HG02884 (cell line): Measurements from ENCODE around the gene NANOS3.
"Not testable (repeated sequence)": the region's sequence is repeated elsewhere in the genome, so short reads cannot be mapped to it uniquely, and the experiment has no call there.

Experiments used
- ATAC-seq: cut with Tn5 transposase; IDR thresholded peaks from one replicate; pipeline ENCODE4 v1.9.1; 2021; ENCODE audit warnings: mild to moderate bottlenecking, moderate library complexity; ENCODE audit not compliant: unreplicated experiment

NANOS3 gene

DNA sequence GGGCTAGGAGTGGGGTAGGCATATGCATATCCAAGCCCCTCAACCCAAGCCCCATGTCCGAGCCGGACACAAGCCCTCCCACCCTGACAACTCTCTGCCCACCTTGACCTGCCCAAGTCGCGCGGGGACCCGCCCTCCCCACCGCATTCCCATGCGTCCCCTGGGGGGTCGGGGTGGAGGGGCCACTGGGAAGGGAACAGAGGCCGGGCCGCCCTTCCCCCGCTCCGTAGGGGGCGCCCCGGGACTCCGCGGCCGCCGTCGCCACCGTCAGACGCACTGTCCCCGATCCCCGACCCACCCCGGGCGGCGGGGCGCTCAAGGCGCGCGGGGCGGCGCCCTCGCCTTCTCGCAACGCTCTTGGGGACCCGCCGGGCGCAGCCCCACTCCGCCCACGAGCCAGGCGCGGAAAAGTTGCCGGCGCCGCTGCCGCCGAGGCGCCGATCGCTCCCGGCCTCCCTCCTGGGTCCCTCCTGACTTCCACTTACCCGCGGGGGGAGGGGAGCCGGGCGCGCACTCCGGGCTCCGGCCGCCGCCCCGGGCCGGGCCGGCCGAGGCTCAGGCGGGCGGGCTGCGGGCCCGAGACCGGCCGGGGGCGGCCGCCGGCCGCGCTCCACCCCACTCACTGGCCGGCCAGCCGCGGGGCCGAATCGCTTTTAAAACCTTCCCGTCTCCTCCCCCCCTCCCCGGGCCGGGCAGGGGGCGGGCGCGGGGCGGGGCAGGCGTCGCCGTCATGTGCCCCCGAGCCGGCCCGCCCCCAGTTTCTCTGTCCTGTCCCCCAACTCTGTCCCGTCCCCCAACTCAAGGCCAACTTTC lies 34.4 kb upstream of the NANOS3 start:
- ATAC-seq = no peak

DNA sequence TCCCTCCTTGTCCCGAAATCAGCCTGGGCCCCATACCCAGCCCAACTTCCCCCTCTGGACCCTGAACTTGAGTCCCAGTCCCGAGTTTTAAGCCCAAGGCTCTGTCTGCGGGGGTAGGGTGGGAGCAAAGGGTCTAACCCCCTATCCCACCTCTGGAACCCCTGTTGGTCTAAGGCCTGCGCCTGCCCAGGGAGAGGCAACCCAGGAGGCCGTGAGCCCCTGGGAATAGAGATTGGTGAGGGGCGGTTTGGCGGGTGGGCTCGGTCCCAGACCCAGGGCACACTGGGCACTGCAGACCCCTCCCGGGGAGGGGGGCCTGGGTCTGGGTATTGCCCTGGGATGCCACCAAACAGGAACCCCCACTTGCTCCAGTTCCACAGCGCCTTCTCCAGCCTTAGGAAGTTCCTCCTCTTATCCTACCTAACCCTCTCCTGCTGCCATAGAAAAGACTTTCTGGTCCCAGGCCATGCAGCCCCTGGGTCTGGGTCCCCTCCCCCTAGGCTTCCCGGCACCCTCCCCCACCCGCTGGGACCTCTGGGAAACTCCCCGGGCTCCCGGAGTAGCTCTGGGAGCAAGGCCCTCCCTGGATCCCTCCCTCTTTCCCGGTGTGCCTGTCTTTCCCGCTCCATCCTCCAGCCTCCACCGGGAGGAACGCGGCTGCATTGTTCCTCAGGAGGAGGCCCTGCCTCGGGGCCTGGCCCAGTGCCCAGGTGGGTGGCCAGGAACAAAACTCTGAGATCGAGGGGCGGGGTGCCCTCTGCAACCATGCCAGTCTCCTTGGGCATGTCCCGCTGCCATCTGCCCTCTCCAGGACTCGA lies 33.6 kb upstream of the NANOS3 start:
- no peak for ATAC-seq

DNA sequence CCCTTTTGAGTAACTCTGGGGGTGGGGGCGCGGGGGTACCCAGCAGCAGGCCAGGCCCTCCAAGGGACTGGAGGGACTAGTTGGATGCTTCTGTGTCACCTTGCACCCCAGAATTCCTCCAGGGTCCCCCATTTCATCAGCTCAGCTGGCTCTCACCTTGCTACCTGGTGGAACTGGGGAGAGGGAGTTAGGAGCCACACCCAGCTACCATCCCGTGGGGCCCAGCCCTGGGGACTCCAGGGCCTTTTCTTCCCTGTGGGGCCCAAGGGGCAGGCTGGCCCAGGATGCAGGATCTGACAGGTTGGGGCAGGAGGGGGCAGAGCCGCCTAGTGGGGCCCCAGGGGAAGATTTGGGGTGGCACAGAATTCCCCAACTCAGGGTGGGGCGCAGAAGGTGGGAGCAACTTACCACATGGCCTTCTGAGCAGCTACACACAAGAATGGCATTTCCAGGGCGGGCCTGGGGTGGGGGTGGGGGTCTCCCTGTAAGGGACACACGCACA lies 32.8 kb upstream of the NANOS3 start:
- ATAC-seq = no peak

DNA sequence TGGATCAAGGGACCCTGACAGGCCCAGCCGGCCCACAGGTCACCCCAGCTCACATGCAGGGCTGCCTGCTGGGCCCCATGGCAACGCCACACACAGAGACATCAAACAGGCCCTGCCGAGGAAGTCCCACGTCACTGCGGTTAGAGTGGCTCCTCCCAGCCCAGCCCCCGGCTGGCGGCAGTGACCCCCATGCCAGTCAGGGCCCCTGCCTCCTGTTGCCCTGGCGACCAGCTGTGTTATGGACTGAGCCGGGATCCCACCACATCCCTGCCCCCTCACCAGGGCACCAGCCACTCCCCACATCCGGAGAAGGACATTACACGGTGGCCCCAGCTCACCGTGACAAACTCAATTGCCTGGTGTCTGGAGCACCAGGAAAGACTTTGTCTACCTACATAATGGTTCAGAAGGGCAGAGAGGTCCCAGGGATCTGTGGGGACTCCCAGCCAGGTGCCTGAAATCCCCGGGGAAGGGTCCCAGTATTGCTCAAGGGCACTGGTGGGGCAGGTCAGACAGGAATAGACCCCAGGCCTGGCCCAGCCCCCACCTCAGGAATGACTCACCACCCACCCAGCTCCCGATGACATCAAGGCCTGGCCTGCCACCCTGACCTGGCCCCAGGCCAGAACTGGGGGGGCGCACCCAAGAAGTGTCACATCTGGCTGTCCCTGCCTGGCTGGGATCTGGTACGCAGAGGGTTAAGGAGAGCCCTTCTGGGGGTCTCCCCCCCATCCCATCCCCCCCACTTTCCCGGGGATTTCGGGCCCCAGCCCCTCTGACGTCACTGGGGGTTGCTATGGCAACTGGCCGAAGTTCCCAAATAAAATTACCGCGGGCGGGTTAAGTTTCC lies 30.2 kb upstream of the NANOS3 start:
- ATAC-seq = peak; percentile 54

DNA sequence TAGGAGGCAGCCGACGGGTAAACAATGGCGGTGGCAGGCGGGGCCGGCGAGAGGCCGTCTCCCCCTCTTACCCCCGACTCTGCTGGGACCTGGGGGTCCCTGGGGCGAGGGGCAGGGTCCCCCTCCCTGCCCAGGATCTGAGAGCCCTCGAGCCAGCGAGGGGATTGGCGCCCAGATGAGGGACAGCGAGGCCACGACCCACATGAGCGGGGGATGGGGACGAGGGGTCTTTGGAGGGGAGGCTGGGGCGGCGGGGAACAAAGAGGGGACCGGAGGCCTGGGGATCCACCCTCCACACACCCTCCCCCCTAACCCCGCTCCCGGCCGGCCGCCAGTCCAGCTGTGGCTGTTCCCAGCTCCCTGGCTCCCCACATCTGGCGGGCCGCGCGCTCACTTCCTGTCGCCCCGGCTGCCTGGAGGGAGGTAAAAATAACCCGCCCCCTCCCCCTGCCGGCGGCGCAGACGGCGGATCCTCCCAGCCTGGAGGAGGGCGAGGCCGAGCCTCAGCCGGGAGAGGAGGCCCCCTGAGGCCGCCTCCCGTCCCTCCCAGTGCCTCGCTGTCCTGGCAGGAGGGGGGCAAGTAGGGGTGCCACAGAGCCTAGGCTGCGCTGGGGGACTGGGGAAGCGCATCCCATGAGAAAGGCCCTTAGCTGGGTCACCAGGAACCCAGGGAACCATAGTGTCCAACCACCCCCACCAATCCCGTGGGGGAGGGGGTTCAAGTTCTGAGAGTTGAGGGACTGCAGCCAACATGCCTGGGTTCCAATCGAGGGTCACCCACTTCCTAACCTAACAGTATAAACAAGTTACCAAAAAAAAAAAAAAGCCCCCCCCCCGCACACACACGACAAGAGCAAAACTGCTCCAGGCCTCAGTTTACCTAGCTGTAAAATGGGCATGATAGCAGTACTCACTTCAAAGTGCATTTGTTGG lies 29.3 kb upstream of the NANOS3 start:
- no peak for ATAC-seq

DNA sequence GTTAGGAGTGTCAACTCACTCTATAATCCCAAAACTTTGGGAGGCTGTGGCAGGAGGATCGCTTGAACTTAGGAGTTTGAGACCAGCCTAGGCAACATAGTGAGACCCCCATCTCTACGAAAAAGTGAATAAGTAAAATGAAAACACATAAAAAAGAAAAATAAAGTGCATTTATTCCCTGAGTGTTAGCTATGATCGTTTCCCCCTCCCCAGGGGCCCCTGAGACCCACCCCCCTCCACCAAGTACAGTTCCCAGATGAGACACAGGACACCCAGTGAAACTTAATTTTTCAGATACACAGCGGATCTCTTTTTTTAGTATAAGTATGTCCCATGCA lies 28.6 kb upstream of the NANOS3 start:
- ATAC-seq = no peak

DNA sequence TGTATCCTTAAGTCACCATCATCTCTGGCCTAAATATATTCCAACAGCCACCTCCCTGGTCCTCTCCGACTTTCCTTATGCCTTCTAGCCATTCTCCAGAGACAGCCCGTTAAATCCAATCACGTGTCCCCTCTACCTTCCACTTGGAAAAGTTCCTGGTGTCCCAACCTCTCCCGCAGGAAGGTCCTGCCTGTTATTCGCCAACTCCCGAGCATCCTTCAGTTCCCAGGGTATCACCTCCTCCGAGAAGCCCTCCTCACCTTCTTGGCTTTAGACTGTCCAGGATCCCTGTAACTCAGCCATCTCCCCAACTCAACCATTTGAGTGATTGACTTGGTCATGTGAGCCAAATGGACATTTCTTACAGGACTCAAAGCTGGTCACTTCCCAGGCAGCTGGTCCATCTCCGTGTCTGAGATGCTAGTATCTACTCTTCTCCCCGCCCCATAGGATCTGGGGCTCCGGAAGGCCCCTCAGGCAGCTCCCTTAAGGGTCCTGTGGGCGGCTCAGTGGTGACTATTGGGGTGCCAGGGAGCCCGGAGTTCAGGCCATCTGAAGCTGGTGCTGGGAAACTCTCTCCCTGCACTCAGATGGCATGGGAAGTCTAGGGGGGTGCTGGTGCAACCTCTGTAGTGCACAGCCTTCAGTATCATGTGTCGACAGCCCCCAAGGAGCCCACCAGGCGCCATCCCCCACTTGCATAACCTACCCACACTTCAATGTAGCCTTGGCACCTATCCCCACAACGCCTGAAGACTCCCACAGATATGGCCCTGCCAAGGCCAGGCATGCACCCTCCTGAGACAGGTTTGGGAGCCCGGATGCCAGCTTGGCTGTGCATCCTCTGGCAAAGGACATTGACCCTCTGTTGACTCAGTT lies 27.9 kb upstream of the NANOS3 start:
- ATAC-seq = no peak

DNA sequence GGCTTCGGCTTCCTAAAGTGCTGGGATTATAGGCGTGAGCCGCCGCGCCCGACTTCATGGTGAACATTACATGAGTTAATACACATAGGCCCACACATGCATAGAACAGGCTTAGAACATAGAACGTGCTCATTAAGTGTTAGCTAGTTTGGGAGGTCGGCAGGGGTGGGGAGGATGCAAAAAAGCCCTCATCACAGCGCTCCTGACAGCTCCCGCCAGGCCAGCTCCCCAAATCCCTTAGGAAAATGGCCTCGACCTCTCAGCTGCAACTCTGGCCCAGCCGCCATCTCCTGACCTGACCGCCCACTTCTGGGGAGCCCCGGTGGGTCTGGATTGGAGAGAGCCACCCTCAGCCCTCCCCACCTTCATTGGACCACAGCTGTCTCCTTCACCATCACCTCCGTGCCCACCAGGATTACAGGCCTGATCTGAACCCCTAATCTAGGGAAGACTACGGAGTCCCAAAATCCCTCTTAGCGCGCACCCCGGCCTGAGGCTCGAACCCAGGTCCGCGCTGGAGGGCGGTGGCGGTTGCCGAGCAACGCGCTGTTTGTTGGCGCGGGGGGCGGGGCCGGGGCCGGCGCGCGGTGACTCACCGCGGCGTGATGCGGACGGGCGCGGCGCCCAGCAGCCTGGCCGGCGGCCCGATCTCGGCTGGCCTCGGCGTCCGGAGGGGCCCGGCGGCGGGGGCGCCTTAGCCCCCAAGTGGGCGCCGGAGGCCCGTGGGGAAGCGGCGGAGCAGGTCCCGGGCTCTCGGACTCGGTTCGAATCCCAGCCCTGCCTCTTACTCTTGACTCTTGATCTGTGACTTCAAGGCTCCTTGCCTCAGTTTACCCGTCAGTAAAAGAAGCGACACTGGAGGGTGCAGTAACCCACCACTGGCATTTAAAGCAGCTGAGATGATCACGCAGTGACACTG lies 26.7 kb upstream of the NANOS3 start:
- ATAC-seq = no peak

DNA sequence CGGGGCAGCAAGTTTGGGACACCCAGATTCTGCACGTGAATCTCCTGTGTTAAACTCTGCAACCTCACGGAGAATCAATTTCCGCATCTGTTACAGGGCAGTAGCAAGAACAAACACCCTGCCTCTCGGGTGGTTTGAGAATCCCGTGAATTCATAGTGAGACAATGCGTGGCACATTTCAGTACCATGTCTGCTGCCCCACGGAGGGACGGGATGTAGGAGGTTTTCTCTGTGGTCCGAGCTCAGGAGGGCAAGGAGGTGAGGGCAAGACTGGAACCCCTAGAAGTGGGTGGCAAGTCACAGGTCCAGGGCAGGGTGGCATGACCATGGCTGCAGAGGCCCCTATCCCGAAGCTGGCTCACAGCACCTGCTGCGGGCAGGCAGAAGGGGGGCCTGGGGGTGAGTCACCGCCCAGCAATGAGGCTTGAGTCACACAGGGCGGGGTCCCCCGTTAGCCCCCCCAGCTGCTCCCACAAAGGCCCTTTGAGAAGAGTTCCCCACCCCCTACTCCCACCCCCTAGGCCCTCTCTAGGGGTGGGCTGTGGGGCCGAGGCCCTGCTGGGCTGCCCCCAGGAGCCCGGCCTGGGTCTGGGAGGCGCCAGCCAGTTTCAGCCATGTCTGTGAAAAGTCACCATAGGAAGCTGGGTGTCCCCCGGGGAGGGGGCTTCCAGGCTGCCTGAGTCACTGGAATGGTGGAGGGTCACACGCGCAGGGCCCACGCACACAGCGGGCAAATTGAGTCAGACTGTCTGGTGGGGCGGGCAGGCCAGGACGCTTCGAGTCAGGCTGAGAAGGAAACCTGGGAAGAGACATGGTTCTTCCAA lies 25.8 kb upstream of the NANOS3 start:
- no peak for ATAC-seq

DNA sequence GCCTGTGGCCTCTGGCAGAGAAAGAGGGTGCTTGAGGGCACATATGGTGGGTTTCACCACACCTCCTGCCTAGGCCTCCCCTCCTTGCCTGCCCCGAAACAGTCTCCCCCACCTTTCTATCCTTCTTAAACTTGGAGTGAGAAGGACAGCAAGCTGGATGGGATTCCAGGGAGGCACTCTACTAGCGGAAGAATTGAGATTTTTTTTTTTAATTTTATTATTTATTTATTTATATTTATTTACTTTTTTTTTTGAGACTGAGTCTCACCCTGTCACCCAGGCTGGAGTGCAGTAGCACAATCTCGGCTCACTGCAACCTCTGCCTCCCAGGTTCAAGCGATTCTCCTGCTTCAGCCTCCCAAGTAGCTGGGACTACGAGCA lies 25.2 kb upstream of the NANOS3 start:
- not testable (repeated sequence) for ATAC-seq

DNA sequence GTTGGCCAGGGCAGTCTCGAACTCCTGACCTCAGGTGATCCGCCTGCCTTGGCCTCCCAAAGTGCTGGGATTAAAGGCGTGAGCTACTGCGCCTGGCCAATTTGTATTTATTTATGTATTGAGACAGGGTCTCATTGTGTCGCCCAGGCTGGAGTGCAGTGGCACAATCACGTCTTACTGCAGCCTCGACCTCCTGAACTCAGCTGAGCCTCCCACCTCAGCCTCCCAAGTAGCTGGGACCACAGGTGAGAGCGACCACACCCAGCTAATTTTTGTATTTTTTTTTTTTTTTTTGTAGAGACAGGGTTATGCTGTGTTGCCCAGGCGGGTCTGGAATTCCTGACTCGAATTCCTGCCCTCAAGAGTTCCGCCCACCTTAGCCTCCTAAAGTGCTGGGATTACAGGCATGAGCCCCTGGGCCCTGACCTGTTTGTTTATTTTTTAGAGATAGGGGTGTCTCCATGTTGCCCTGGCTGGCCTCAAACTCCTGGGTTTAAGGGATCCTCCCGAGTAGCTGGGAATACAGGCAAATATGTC lies 24.7 kb upstream of the NANOS3 start:
- ATAC-seq = not testable (repeated sequence)

DNA sequence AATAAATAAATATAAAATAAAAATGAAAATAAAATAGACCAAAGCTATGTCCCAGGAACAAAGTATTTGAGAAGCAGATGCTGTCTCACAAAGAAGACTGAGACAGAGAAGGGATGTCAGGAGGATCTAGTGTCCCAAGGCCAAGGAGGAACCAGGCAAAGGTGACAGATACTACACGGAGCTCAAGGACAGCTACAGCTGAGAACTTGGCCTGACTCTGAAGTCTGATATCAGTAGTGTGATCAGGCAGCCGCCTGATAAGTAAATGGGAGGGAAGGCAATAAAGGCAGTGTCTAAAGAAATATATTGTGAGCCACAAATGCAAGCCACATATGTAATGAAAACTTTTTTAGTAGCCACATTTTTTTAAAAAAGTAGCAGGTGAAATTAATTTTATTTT lies 20.4 kb upstream of the NANOS3 start:
- no peak for ATAC-seq

DNA sequence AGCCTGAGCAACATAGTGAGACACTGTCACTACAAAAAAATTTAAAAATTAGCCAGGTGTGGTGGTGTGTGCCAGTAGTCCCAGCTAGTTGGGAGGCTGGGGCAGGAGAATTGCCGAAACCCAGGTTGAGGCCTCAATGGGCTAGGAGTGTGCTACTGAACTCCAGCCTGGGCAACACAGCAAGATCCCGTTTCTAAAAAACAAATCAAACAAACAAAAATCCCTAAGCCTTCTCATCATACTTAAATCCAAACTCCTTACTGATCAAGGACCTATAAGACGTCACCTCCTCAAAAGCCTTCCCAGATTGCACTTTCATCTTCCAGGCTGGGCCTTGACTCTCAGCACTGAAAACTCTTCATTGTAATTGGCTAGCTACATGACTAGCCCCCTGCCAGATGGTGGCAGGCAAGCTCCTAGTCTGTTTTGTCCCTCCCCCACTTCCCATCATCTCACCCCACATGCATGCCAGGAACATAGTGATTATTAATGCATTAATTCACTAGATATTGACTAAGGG lies 17.5 kb upstream of the NANOS3 start:
- no peak for ATAC-seq

DNA sequence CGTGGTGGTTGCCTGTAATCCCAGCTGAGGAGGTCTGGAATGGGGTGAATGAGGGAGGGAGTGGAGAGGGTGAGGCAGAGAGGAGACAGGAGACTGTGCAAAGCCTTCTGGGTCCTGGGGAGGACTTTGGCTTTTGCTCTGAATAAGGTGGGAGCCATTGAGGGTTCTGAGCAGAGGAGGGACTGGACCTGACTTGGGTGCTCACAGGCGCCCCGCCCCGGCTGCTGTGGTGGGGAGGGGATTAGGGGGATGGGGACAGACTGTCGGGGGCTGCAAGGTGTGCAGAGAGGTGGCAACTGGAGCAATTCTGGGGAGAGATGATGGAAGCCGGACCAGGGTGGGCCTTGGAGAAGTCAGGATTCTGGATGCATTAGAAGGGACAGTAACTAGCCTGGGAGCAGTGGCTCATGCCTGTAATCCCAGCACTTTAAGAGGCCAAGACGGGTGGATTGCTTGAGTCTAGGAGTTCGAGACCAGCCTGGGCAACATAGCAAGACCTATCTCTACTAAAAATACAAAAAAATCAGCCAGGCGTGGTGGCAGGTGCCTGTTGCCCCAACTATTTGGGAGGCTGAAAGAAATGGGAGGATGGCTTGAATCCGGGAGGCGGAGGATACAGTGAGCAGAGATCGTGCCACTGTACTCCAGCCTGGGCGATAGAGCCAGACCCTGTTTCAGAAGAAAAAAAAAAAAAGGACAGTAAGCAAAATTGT lies 16.1 kb upstream of the NANOS3 start:
- ATAC-seq = no peak

DNA sequence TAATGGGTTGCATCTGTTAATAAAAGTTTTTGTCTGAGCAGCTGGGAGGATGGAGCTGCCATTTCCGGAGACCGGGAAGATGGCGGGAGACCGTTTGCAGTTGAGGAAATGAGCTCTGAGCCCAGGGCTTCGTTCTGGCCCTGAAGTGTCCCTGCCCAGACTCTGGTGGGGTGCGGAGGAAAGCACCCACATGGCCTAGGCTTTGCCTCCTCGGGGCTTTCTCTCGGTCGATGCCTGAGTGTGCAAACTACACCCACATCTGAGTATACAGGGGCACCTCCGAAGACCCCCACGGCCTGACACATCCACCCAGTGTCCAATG lies 15.6 kb upstream of the NANOS3 start:
- peak; percentile 24 for ATAC-seq
